Breast epithelium (tissue), 4 donors: ENCODE data around the gene RPP14. TPM values are rescaled to one million over a fixed set of nuclear protein-coding genes. Genes with fewer than 3 reads are reported as not detected.

Experiments
- DNase-seq, 2 donors: peaks; one replicate each; pipeline ENCODE4 v3.0.0-alpha.2; 2019; ENCODE audit warnings: low spot score in 2 of 2
- H3K27ac ChIP-seq, 2 donors: fragments of 200-600 bp; sonication (generic) in 1 of 2; one replicate each; pipeline ENCODE4 v1.5.1; 2016 to 2019; ENCODE audit warnings: mild to moderate bottlenecking in 1 of 2
- H3K27me3 ChIP-seq, 2 donors: fragments of 200-600 bp; sonication (generic) in 1 of 2; one replicate each; pipeline versions ENCODE4 v1.5.1 to v1.6.0; 2017 to 2019; ENCODE audit warnings: control low read depth in 1 of 2, mild to moderate bottlenecking in 1 of 2
- H3K36me3 ChIP-seq: fragments of 200-600 bp; one replicate; pipeline ENCODE4 v1.5.1; 2019
- H3K4me1 ChIP-seq, 2 donors: fragments of 200-600 bp; sonication (generic); one replicate each; pipeline ENCODE4 v1.5.1; 2016 to 2019; ENCODE audit warnings: control low read depth in 1 of 2
- H3K4me3 ChIP-seq, 3 donors: fragments of 200-600 bp; sonication (generic); 1 replicate in 2 of 3; 2 replicates in 1 of 3; pipeline ENCODE4 v1.5.1; 2016 to 2019; ENCODE audit warnings: mild to moderate bottlenecking in 3 of 3, moderate library complexity in 2 of 3
- H3K9me3 ChIP-seq, 2 donors: fragments of 200-600 bp; sonication (generic) in 1 of 2; one replicate each; pipeline ENCODE4 v1.5.1; 2016 to 2019; ENCODE audit warnings: control low read depth in 1 of 2
- CTCF ChIP-seq, 3 donors: fragments of 450-650 bp; IDR thresholded peaks; one replicate each; pipeline ENCODE4 v1.5.1; 2016 to 2017; ENCODE audit warnings: antibody characterized with exemption in 3 of 3, mild to moderate bottlenecking in 3 of 3, moderate library complexity in 3 of 3
- POLR2A ChIP-seq: fragments of 450-650 bp; IDR thresholded peaks from one replicate; pipeline ENCODE4 v1.6.1; 2016; ENCODE audit warnings: antibody characterized with exemption, mild to moderate bottlenecking, moderate library complexity
- POLR2AphosphoS5 ChIP-seq, 3 donors: sonication (generic); formaldehyde crosslinking; IDR thresholded peaks; one replicate each; pipeline ENCODE4 v1.6.1; 2017; ENCODE audit warnings: antibody characterized with exemption in 3 of 3
- intact Hi-C: fragments of 100-400 bp; cut with DNase I; formaldehyde crosslinking; loops from one replicate; pipeline ENCODE4 v1.15.1; 2023; ENCODE audit warnings: low total_unique reads
- total RNA-seq, 3 donors: library from RNA; depleted of rRNA; stranded (reverse); fragments of >200 nt; gene quantifications; one replicate each; pipeline ENCODE4 v1.1.0, GENCODE V29; 2016

Gene RPP14
- total RNA-seq, 3 donors from 2014 or later: 6.2 to 11.0 (median 10.8) TPM

GRCh38 chr3:58299075-58299474, 7.0 kb upstream of the RPP14 start:
- H3K36me3 ChIP-seq: no peaks in the 10 kb centered on the region
- DNase-seq: no peak
- H3K9me3 ChIP-seq: no peaks in the 10 kb centered on the region
- peaks cover 0 to 3% of the 10 kb centered on the region in 2 donors for H3K27me3 ChIP-seq
- no peak overlapping the region for H3K27ac ChIP-seq
- H3K4me1 ChIP-seq: no peaks in the 10 kb centered on the region
- intact Hi-C loops: loop anchor here (10.0 kb wide), 1 partner anchor 114 kb away; no protein-coding TSS in a partner anchor
- no peak overlapping the region for H3K4me3 ChIP-seq
- TF ChIP-seq POLR2A: no peak
- no peak for TF ChIP-seq CTCF (IDR thresholded peaks at IDR 0.05)
- no peak for TF ChIP-seq POLR2AphosphoS5 (IDR thresholded peaks at IDR 0.05)

- no peak for DNase-seq
- intact Hi-C loops: loop anchor here (10.0 kb wide), 1 partner anchor 115 kb away; no protein-coding TSS in a partner anchor
- TF ChIP-seq CTCF (IDR thresholded peaks at IDR 0.05) (peak in 2 of 3 donors; percentile 50 to 65), POLR2A (no peak)
- no peak overlapping the region for H3K27ac ChIP-seq
- no peaks in the 10 kb centered on the region for H3K9me3 ChIP-seq
- H3K4me3 ChIP-seq: no peak overlapping the region
- H3K27me3 ChIP-seq: peaks cover 0 to 3% of the 10 kb centered on the region in 2 donors
- no peaks in the 10 kb centered on the region for H3K36me3 ChIP-seq
- H3K4me1 ChIP-seq: no peaks in the 10 kb centered on the region
Observed at GRCh38 chr3:58299839-58300516, 6.1 kb upstream of the RPP14 start.

GRCh38 chr3:58307639-58308215, 1.7 kb downstream of the RPP14 start:
- Histone ChIP-seq H3K27me3 (no peaks in the 10 kb centered on the region), H3K36me3 (no peaks in the 10 kb centered on the region), H3K4me1 (peaks cover 7 to 19% of the 10 kb centered on the region in 2 donors), H3K4me3 (peak overlapping the region; percentile 79 to 85 (median 83)), H3K9me3 (no peaks in the 10 kb centered on the region), H3K27ac (peak overlapping the region; percentile 99)
- TF ChIP-seq POLR2AphosphoS5 (IDR thresholded peaks at IDR 0.05) (no peak), POLR2A (no peak), CTCF (IDR thresholded peaks at IDR 0.05) (peak; percentile 27 to 33 (median 33))
- no peak for DNase-seq
- intact Hi-C loops: no loop called here

- H3K9me3 ChIP-seq: no peaks in the 10 kb centered on the region
- intact Hi-C loops: no loop called here
- TF ChIP-seq CTCF (IDR thresholded peaks at IDR 0.05) (no peak), POLR2A (no peak), POLR2AphosphoS5 (IDR thresholded peaks at IDR 0.05) (no peak)
- peak overlapping the region in 1 of 3 donors; percentile 18 for H3K4me3 ChIP-seq
- DNase-seq: no peak
- H3K36me3 ChIP-seq: no peaks in the 10 kb centered on the region
- peak overlapping the region in 1 of 2 donors; percentile 99 for H3K27ac ChIP-seq
- no peaks in the 10 kb centered on the region for H3K27me3 ChIP-seq
- peaks cover 7 to 19% of the 10 kb centered on the region in 2 donors for H3K4me1 ChIP-seq
Observed at GRCh38 chr3:58308728-58309127, 2.7 kb downstream of the RPP14 start.

GRCh38 chr3:58317811-58318210, 11.8 kb downstream of the RPP14 start:
- H3K36me3 ChIP-seq: peaks cover 7% of the 10 kb centered on the region
- H3K27ac ChIP-seq: no peak overlapping the region

More at GRCh38 chr3:58317811-58318210, 11.8 kb downstream of the RPP14 start:
- no peak for DNase-seq
- no peak for TF ChIP-seq POLR2A
- no peak for TF ChIP-seq POLR2AphosphoS5 (IDR thresholded peaks at IDR 0.05)
- TF ChIP-seq CTCF (IDR thresholded peaks at IDR 0.05): no peak
- intact Hi-C loops: no loop called here
- Histone ChIP-seq H3K9me3 (no peaks in the 10 kb centered on the region), H3K4me3 (no peak overlapping the region), H3K27me3 (no peaks in the 10 kb centered on the region), H3K4me1 (no peaks in the 10 kb centered on the region)
